ENCODE data around the gene CHCHD3. TPM values are rescaled to one million over a fixed set of nuclear protein-coding genes. Genes with fewer than 3 reads are reported as not detected.

Gene CHCHD3
- total RNA-seq: 10 to 100 TPM; 36.1 to 43.0 TPM

DNA sequence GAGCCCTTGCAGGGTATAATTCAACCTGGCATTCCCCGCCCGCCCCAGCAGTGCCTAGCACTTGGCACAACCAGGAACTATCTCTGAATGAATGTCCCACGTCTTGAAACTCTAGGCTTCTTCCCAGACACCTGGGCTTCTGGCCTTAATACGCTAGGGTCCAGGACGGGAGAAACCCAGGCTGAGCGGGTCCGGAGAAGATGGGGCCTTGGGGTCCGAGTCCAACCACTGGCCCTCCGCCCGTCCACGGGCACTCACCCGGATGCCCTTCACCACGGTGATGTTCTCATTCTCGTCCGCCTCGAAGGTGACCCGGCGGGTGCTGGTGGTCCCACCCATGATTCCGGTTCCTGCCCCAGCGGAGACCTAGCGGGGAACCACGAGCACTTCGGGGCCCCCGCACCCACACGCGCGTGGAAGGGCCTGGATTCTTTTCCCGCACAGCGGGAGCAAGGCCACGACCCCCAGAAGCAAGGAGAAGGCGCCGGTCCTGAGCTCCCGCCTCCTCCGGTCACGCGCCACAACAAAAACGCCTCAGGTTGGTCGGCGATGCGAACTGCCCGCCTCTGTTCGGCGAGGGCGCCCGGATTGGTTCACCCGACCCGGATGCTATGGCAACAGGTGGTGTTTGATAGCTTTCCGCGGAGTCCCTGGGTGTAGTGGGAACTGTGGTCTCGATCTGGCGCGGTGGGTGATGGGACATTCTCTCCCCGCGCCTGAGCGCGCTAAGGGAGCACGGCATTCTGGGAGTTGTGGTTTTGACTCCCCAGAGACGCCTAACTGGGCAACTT lies at the start of gene CHCHD3:
Gene CHCHD3, minus strand, starts transcription at position 492 of the 791 bp plus-strand sequence. Its CDS starts 153 bp downstream, at position 339.
- Histone ChIP-seq H3K27me3 (replicated peaks; ENCODE audit: insufficient read depth) (no peaks in the 10 kb centered on the region), H3K4me1 (ENCODE audit: control insufficient read depth in 1 of 2, low read depth in 2 of 2) (peaks cover 8 to 26% of the 10 kb centered on the region in 2 donors), H3K27ac (peak within 1 kb of the TSS; percentile 73 to 77), H3K36me3 (no peaks in the 10 kb centered on the region), H3K9me3 (no peaks in the 10 kb centered on the region), H3K4me3 (peak within 1 kb of the TSS; percentile 98)
- TF ChIP-seq, protein P1, sequence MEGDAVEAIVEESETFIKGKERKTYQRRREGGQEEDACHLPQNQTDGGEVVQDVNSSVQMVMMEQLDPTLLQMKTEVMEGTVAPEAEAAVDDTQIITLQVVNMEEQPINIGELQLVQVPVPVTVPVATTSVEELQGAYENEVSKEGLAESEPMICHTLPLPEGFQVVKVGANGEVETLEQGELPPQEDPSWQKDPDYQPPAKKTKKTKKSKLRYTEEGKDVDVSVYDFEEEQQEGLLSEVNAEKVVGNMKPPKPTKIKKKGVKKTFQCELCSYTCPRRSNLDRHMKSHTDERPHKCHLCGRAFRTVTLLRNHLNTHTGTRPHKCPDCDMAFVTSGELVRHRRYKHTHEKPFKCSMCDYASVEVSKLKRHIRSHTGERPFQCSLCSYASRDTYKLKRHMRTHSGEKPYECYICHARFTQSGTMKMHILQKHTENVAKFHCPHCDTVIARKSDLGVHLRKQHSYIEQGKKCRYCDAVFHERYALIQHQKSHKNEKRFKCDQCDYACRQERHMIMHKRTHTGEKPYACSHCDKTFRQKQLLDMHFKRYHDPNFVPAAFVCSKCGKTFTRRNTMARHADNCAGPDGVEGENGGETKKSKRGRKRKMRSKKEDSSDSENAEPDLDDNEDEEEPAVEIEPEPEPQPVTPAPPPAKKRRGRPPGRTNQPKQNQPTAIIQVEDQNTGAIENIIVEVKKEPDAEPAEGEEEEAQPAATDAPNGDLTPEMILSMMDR (IDR thresholded peaks at IDR 0.05): no peak
- ATAC-seq (ENCODE audit: insufficient number of reproducible peaks, low FRiP score, low read depth) (peak; percentile 97), DNase-seq (ENCODE audit: low spot score) (peak; percentile 94)

DNA sequence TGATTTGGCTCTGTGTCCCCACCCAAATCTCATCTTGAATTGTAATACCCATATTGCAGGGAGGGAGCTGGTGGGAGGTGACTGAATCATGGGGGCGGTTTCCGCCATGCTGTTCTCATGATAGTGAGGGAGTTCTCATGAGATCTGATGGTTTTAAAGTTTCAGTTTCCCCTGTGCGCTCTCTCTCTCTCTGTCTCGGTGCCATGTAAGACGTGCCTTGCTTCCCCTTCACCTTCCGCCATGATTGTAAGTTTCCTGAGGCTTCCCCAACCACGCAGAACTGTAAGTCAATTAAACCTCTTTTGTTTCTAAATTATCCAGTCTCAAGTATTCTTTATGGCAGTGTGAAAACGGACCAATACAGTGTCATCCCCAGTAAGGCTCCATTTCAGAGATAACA lies 48.3 kb upstream of the CHCHD3 start:
- TF ChIP-seq, protein P1 (IDR thresholded peaks at IDR 0.05): no peak
- Histone ChIP-seq H3K4me3 (no peak overlapping the region), H3K27ac (no peak overlapping the region), H3K4me1 (ENCODE audit: control insufficient read depth in 1 of 2, low read depth in 2 of 2) (no peaks in the 10 kb centered on the region), H3K36me3 (no peaks in the 10 kb centered on the region), H3K27me3 (replicated peaks; ENCODE audit: insufficient read depth) (no peaks in the 10 kb centered on the region), H3K9me3 (no peaks in the 10 kb centered on the region)
- no peak for DNase-seq (ENCODE audit: low spot score)
- ATAC-seq (ENCODE audit: insufficient number of reproducible peaks, low FRiP score, low read depth): no peak

DNA sequence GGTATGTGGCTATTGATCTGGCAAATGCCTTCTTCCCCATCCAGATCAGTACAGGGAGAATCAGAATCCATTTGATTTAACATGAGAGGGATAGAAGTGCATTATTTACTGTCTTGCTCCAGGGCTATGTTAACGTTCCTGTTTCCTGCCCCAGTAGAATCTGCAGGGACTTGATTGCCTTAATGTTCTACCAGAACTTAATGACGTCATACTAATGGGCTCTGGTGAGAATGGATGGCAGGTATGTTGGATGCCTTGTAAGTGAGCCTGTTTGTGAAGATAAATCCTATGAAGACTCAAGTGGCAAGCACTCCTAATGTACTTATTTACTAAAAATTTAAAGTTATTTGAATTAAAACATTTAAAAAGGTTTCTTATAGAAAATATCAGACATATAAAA lies 44.5 kb upstream of the CHCHD3 start:
- H3K27ac ChIP-seq: no peak overlapping the region

DNA sequence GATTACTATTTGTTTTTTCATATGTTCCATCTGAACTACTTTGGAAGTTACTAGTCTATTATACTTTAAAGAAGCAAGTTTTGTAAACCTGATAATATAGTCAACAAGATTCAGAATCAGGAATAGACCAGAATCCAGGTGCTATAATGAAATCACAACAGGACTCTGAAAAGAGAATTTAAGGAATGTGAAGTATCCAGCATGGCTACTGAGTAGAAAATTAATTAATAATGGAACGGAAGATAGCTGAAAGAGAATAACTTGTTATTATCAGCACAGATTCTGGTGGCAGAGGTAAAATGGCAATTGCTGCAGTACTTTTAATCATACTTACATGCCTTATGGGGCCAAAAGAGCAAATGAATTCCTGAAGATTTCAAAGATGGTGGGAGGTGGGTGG lies 43.1 kb upstream of the CHCHD3 start:
- no peaks in the 10 kb centered on the region for H3K9me3 ChIP-seq
- H3K27me3 ChIP-seq (replicated peaks; ENCODE audit: insufficient read depth): no peaks in the 10 kb centered on the region
- no peak overlapping the region for H3K27ac ChIP-seq
- H3K4me1 ChIP-seq (ENCODE audit: control insufficient read depth in 1 of 2, low read depth in 2 of 2): no peaks in the 10 kb centered on the region
- ATAC-seq (ENCODE audit: insufficient number of reproducible peaks, low FRiP score, low read depth): no peak
- H3K36me3 ChIP-seq: no peaks in the 10 kb centered on the region
- no peak for DNase-seq (ENCODE audit: low spot score)
- TF ChIP-seq, protein P1 (IDR thresholded peaks at IDR 0.05): no peak
- H3K4me3 ChIP-seq: no peak overlapping the region

More for the DNA sequence above, 44.5 kb upstream of the CHCHD3 start:
- no peaks in the 10 kb centered on the region for H3K36me3 ChIP-seq
- H3K4me3 ChIP-seq: no peak overlapping the region
- TF ChIP-seq, protein P1 (IDR thresholded peaks at IDR 0.05): no peak
- no peaks in the 10 kb centered on the region for H3K27me3 ChIP-seq (replicated peaks; ENCODE audit: insufficient read depth)
- DNase-seq (ENCODE audit: low spot score) (no peak), ATAC-seq (ENCODE audit: insufficient number of reproducible peaks, low FRiP score, low read depth) (no peak)
- H3K9me3 ChIP-seq: no peaks in the 10 kb centered on the region
- no peaks in the 10 kb centered on the region for H3K4me1 ChIP-seq (ENCODE audit: control insufficient read depth in 1 of 2, low read depth in 2 of 2)

DNA sequence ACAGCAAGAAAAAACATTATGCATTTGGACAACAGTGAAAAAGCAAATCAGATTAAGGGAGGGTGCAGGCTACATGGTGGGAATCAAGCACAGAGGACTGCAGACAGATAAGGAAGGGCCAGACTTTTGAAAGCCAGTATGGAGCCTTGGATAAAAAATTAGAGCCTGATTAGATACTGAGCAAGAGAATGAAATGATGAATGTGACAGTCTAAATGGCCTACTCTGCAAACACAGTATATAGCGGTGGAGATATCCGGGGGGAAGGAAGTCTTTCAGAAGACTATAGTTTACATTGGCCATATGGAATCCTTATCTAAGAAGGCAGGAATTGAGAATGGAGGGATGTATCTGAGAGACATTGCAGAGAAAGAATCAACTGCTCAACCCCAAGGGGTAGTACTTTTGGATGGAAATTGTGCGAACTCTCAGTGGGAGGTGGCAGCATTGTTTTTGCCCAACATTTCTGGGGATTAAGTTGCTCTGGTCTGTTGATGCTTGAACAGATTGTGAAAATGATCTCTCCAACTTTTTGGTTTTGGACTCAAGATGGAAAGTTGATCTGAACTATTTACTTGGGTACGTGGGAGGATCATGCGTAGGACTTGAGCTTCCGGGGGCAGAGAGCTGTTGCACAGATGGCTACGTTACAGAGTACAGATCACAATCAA lies 39.4 kb upstream of the CHCHD3 start:
- DNase-seq (ENCODE audit: low spot score) (no peak), ATAC-seq (ENCODE audit: insufficient number of reproducible peaks, low FRiP score, low read depth) (no peak)
- Histone ChIP-seq H3K4me1 (ENCODE audit: control insufficient read depth in 1 of 2, low read depth in 2 of 2) (no peaks in the 10 kb centered on the region), H3K4me3 (no peak overlapping the region), H3K36me3 (no peaks in the 10 kb centered on the region), H3K9me3 (no peaks in the 10 kb centered on the region), H3K27ac (no peak overlapping the region), H3K27me3 (replicated peaks; ENCODE audit: insufficient read depth) (no peaks in the 10 kb centered on the region)
- TF ChIP-seq, protein P1 (IDR thresholded peaks at IDR 0.05): no peak

Measured in thoracic aorta (tissue), 2 donors.